ENCODE data around the gene TENM4. TPM values are rescaled to one million over a fixed set of nuclear protein-coding genes. Genes with fewer than 3 reads are reported as not detected.

The TENM4 gene
- polyA plus RNA-seq, 1 experiment: 5.5 TPM

DNA sequence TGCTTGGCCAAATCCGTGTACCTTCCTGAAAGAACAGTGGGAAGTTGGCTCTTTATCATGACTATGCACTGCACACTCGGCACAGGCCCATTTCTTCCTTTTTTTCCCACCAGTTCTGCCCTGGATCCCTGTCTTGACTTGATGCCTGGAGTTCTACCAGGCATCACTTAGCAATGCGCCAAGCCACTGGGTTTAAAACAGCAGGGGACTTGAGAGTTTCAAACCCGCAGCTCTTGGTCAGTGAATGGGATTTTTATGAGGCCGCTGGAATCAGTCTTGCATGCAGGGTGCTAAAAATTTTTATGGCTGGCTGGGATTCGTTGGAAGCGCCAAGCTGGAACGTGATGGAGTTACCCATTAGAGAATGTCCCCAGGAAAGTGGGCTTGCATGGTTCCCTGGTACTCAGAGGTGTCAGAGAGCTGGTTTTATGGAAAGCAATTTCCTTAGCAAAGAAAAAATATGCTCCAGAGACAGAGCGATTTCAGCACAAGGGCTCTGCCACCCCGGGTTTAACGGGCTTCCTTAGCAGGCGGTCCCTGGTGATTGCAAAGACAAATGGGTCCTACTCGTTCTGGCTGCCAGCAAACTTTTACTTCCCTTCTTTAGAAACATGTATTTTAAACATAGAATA, 432.9 kb downstream of the TENM4 start:
- Histone ChIP-seq H3K9me3 (ENCODE audit: control insufficient read depth, insufficient read depth, low read length) (no peaks in the 10 kb centered on the region), H3K27me3 (ENCODE audit: control insufficient read depth, insufficient read depth, low read length) (no peaks in the 10 kb centered on the region), H3K4me3 (ENCODE audit: low read depth, low read length) (no peak overlapping the region), H3K27ac (ENCODE audit: low read depth, low read length) (peak overlapping the region; percentile 31)
- CTCF ChIA-PET: interaction anchor here (0.6 to 2.0 kb wide), 2 partner anchors 362 to 671 kb away, joined by 3 to 6 read pairs; no protein-coding TSS in a partner anchor
- DNase-seq (ENCODE audit: low read depth, low spot score): no peak
- POLR2A ChIA-PET: no interaction called here
- TF ChIP-seq, protein P1, sequence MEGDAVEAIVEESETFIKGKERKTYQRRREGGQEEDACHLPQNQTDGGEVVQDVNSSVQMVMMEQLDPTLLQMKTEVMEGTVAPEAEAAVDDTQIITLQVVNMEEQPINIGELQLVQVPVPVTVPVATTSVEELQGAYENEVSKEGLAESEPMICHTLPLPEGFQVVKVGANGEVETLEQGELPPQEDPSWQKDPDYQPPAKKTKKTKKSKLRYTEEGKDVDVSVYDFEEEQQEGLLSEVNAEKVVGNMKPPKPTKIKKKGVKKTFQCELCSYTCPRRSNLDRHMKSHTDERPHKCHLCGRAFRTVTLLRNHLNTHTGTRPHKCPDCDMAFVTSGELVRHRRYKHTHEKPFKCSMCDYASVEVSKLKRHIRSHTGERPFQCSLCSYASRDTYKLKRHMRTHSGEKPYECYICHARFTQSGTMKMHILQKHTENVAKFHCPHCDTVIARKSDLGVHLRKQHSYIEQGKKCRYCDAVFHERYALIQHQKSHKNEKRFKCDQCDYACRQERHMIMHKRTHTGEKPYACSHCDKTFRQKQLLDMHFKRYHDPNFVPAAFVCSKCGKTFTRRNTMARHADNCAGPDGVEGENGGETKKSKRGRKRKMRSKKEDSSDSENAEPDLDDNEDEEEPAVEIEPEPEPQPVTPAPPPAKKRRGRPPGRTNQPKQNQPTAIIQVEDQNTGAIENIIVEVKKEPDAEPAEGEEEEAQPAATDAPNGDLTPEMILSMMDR (IDR thresholded peaks at IDR 0.05; ENCODE audit: low read depth, low read length): no peak

DNA sequence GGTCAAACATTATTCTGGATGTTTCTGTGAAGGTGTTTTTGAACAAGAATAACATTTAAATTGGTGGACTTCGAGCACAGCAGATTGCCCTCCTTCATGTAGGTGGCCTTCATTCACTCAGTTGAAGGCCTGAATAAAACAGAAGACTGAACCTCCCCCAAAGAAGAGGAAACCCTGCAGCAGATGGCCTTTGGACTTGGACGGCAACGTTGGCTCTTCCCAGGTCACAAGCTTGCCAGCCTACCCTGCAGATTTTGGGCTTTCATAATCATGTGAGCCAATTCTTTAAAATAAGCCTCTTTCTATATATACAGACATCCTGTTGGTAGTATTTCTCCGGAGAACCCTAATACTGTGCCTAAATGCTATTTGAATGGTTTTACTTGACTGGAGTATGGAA, 434.0 kb downstream of the TENM4 start:
- POLR2A ChIA-PET: no interaction called here
- H3K27me3 ChIP-seq (ENCODE audit: control insufficient read depth, insufficient read depth, low read length): no peaks in the 10 kb centered on the region
- no peak for DNase-seq (ENCODE audit: low read depth, low spot score)
- no peak overlapping the region for H3K4me3 ChIP-seq (ENCODE audit: low read depth, low read length)
- CTCF ChIA-PET: no interaction called here
- 0 out of 2 replicates have a peak, but pooled peaks cover 5% of the 10 kb centered on the region for H3K9me3 ChIP-seq (ENCODE audit: control insufficient read depth, insufficient read depth, low read length)
- H3K27ac ChIP-seq (ENCODE audit: low read depth, low read length): no peak overlapping the region
- TF ChIP-seq, protein P1 (IDR thresholded peaks at IDR 0.05; ENCODE audit: low read depth, low read length): no peak

DNA sequence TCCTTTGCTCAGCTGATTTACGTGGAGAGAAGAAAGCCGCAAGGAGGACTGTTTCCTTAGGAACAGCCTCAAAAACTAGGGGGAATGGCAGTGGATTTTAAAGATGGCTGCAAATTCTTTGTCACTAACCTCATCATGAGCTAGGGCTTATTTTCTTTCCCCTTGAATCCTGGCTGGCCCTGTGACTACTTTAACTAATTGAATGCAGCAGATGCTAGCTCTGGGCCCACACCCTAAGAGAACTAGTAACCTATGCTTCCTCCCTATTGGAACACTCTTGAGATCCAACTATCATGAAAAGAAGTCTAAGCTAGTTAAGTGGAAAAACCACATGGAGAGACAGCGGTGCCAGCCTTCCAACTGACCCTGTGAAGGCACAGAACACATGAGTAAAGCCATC, 444.8 kb downstream of the TENM4 start:
- Histone ChIP-seq H3K4me3 (ENCODE audit: low read depth, low read length) (no peak overlapping the region), H3K27me3 (ENCODE audit: control insufficient read depth, insufficient read depth, low read length) (no peaks in the 10 kb centered on the region), H3K9me3 (ENCODE audit: control insufficient read depth, insufficient read depth, low read length) (peaks cover 4% of the 10 kb centered on the region), H3K27ac (ENCODE audit: low read depth, low read length) (no peak overlapping the region)
- ChIA-PET CTCF (no interaction called here), POLR2A (interaction anchor here (0.6 kb wide), 1 partner anchor 102 kb away, joined by 3 read pairs; no protein-coding TSS in a partner anchor)
- TF ChIP-seq, protein P1 (IDR thresholded peaks at IDR 0.05; ENCODE audit: low read depth, low read length): no peak
- DNase-seq (ENCODE audit: low read depth, low spot score): no peak

DNA sequence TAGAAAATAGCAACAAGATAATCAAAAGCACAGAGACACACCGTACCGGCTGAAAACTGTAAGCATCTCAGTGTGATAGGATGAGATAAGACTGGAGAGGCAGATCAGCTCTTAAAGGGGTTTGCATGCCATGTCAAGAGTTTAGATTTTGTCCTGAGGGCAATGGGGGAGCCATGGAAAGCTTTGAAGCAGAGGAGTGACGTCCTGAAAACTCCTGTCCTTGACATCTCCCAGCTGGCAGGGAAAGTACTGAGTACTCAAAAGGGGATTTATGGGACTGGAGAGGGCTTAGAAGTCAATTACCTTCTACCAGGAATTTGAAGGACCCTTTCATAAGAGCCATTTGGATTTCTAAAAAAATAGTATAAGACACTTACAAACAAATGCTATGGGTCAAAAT, 445.7 kb downstream of the TENM4 start:
- Histone ChIP-seq H3K27ac (ENCODE audit: low read depth, low read length) (no peak overlapping the region), H3K9me3 (ENCODE audit: control insufficient read depth, insufficient read depth, low read length) (peaks cover 4% of the 10 kb centered on the region), H3K27me3 (ENCODE audit: control insufficient read depth, insufficient read depth, low read length) (no peaks in the 10 kb centered on the region), H3K4me3 (ENCODE audit: low read depth, low read length) (no peak overlapping the region)
- TF ChIP-seq, protein P1 (IDR thresholded peaks at IDR 0.05; ENCODE audit: low read depth, low read length): no peak
- POLR2A ChIA-PET: no interaction called here
- DNase-seq (ENCODE audit: low read depth, low spot score): no peak
- CTCF ChIA-PET: no interaction called here

DNA sequence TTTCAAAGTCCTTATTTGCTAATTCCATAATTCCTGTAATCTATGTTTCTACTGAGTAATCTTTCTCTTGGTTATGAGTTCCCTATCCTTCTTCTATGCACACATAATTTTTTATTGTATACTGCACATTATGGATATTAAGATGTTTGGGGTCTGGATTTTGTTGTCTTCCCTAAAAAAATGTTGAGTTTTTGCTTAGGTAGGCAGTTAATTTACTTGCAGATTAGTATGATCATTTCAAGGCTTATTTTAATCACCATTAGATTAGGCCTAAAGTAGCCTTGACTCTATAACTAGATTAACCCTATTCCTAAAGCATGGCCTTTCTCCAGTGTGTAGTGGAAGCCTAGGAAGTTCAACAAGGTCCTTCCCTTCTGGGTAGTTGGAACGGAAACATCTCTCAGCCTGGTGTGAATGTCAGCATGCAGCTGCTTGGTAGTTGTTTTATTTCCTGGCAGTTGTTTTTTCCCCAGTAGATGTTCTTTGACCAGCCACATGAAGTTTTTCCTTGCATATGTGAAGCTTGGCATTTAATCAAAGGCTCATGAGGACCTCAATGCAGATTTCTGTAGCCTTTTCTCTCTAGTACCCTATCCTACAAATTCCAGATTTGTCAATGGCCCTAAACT, 446.9 kb downstream of the TENM4 start:
- CTCF ChIA-PET: no interaction called here

More for the DNA sequence above, 446.9 kb downstream of the TENM4 start:
- Histone ChIP-seq H3K4me3 (ENCODE audit: low read depth, low read length) (no peak overlapping the region), H3K27me3 (ENCODE audit: control insufficient read depth, insufficient read depth, low read length) (no peaks in the 10 kb centered on the region), H3K27ac (ENCODE audit: low read depth, low read length) (no peak overlapping the region), H3K9me3 (ENCODE audit: control insufficient read depth, insufficient read depth, low read length) (peaks cover 2% of the 10 kb centered on the region; the same call in 1 of the 2 replicates)
- DNase-seq (ENCODE audit: low read depth, low spot score): no peak
- POLR2A ChIA-PET: no interaction called here
- TF ChIP-seq, protein P1 (IDR thresholded peaks at IDR 0.05; ENCODE audit: low read depth, low read length): no peak
